DOHH2 (cell line): ENCODE measurements around the gene RIMS3.

Experiments
- H3F3A ChIP-seq: fragments of 200-600 bp; sonication (generic), shearing (Covaris generic); 2 replicates; pipeline ENCODE4 v1.6.0; 2016; ENCODE audit warnings: antibody characterized with exemption, mild to moderate bottlenecking; ENCODE audit not compliant: control insufficient read depth, insufficient read depth
- H3K27ac ChIP-seq: fragments of 200-600 bp; sonication (generic); 2 replicates; pipeline ENCODE4 v1.5.1; 2014; ENCODE audit warnings: low read depth, mild to moderate bottlenecking, low read length, moderate library complexity
- H3K27me3 ChIP-seq: fragments of 200-600 bp; sonication (generic); 2 replicates; pipeline ENCODE4 v1.6.1; 2014; ENCODE audit warnings: mild to moderate bottlenecking, low read length, mixed read lengths; ENCODE audit not compliant: control insufficient read depth
- H3K36me3 ChIP-seq: fragments of 200-600 bp; sonication (generic); 2 replicates; pipeline ENCODE4 v1.6.1; 2014; ENCODE audit warnings: mild to moderate bottlenecking, low read length, moderate library complexity, mixed read lengths; ENCODE audit not compliant: control insufficient read depth
- H3K4me1 ChIP-seq: fragments of 200-600 bp; sonication (generic); 2 replicates; pipeline ENCODE4 v1.6.1; 2014; ENCODE audit warnings: mild to moderate bottlenecking, low read length, mixed read lengths; ENCODE audit not compliant: control insufficient read depth
- H3K4me2 ChIP-seq: fragments of 200-600 bp; sonication (generic); 2 replicates; pipeline ENCODE4 v1.6.0; 2014; ENCODE audit warnings: mild to moderate bottlenecking, low read length, moderate library complexity
- H3K4me3 ChIP-seq: fragments of 200-600 bp; sonication (generic); 2 replicates; pipeline ENCODE4 v1.5.1; 2014; ENCODE audit warnings: mild to moderate bottlenecking, low read length, mixed read lengths
- H3K79me2 ChIP-seq: fragments of 200-600 bp; sonication (generic); 2 replicates; pipeline ENCODE4 v1.6.1; 2014; ENCODE audit warnings: mild to moderate bottlenecking, low read length, mixed read lengths; ENCODE audit not compliant: control insufficient read depth
- H3K9me2 ChIP-seq: fragments of 200-600 bp; sonication (generic); replicated peaks from 2 replicates; pipeline ENCODE4 v1.6.1; 2014; ENCODE audit warnings: mild to moderate bottlenecking, low read length, mixed read lengths; ENCODE audit not compliant: control insufficient read depth
- H3K9me3 ChIP-seq: fragments of 200-600 bp; sonication (generic); 2 replicates; pipeline ENCODE4 v1.6.1; 2014; ENCODE audit warnings: antibody characterized with exemption, low read length, mixed read lengths; ENCODE audit not compliant: control insufficient read depth, insufficient read depth
- H4K20me1 ChIP-seq: fragments of 200-600 bp; sonication (generic); 2 replicates; pipeline ENCODE4 v1.6.0; 2014; ENCODE audit warnings: low read depth, mild to moderate bottlenecking, antibody characterized with exemption, low read length, moderate library complexity; ENCODE audit not compliant: control insufficient read depth, insufficient read depth
- CTCF ChIP-seq: fragments of 200-600 bp; sonication (generic); IDR thresholded peaks from one replicate; pipeline ENCODE4 v1.5.1; 2014; ENCODE audit warnings: antibody characterized with exemption, mild to moderate bottlenecking, low read depth, low read length; ENCODE audit not compliant: poor library complexity, severe bottlenecking
- EZH2phosphoT487 ChIP-seq: fragments of 200-600 bp; sonication (generic); IDR thresholded peaks from 2 replicates; pipeline ENCODE4 v1.6.1; 2017; ENCODE audit warnings: borderline replicate concordance, mild to moderate bottlenecking, antibody characterized with exemption, low read length, moderate library complexity, mixed read lengths

The RIMS3 gene

GRCh38 chr1:40620586-40621210, 44.8 kb downstream of the RIMS3 start:
- Histone ChIP-seq H3K4me3 (no peak overlapping the region), H3K36me3 (no peaks in the 10 kb centered on the region), H3K9me3 (no peaks in the 10 kb centered on the region), H4K20me1 (no peaks in the 10 kb centered on the region), H3K9me2 (no peaks in the 10 kb centered on the region), H3K27ac (no peak overlapping the region), H3K4me2 (no peak overlapping the region), H3K79me2 (no peaks in the 10 kb centered on the region), H3K4me1 (no peaks in the 10 kb centered on the region), H3K27me3 (peaks cover 11% of the 10 kb centered on the region; the same call in 1 of the 2 replicates), H3F3A (no peaks in the 10 kb centered on the region)
- no peak for TF ChIP-seq EZH2phosphoT487

GRCh38 chr1:40620150-40620549, 45.3 kb downstream of the RIMS3 start:
- Histone ChIP-seq H4K20me1 (no peaks in the 10 kb centered on the region), H3K27ac (no peak overlapping the region), H3K4me1 (no peaks in the 10 kb centered on the region), H3K4me3 (no peak overlapping the region), H3F3A (no peaks in the 10 kb centered on the region), H3K9me3 (no peaks in the 10 kb centered on the region), H3K79me2 (no peaks in the 10 kb centered on the region), H3K9me2 (no peaks in the 10 kb centered on the region), H3K36me3 (no peaks in the 10 kb centered on the region), H3K27me3 (peaks cover 11% of the 10 kb centered on the region; the same call in 1 of the 2 replicates), H3K4me2 (no peak overlapping the region)
- TF ChIP-seq EZH2phosphoT487, result no peak
- TF ChIP-seq CTCF, result no peak

- Histone ChIP-seq H3K36me3 (no peaks in the 10 kb centered on the region), H3F3A (no peaks in the 10 kb centered on the region), H3K9me3 (no peaks in the 10 kb centered on the region), H3K79me2 (no peaks in the 10 kb centered on the region), H3K27me3 (peaks cover 11% of the 10 kb centered on the region; the same call in 1 of the 2 replicates), H3K27ac (no peak overlapping the region), H3K9me2 (no peaks in the 10 kb centered on the region), H3K4me3 (no peak overlapping the region), H3K4me1 (no peaks in the 10 kb centered on the region), H3K4me2 (no peak overlapping the region), H4K20me1 (no peaks in the 10 kb centered on the region)
- TF ChIP-seq CTCF (no peak), EZH2phosphoT487 (no peak)
These were observed 47.4 kb downstream of the RIMS3 start for GRCh38 chr1:40618108-40618507.

GRCh38 chr1:40612345-40612831, 53.1 kb downstream of the RIMS3 start:
- Histone ChIP-seq H3F3A (no peaks in the 10 kb centered on the region), H3K79me2 (no peaks in the 10 kb centered on the region), H3K4me2 (no peak overlapping the region), H3K9me2 (no peaks in the 10 kb centered on the region), H3K36me3 (no peaks in the 10 kb centered on the region), H3K4me1 (no peaks in the 10 kb centered on the region), H3K4me3 (no peak overlapping the region), H4K20me1 (no peaks in the 10 kb centered on the region), H3K27me3 (no peaks in the 10 kb centered on the region), H3K27ac (no peak overlapping the region), H3K9me3 (peaks cover 6% of the 10 kb centered on the region; the same call in 1 of the 2 replicates)
- TF ChIP-seq CTCF (peak; percentile 91), EZH2phosphoT487 (no peak)
